GM18520 (cell line): Measurements from ENCODE around the gene ELAPOR2.
A peak's percentile ranks its signal among the peaks of the same experiment; 100 is the strongest.
"Not testable (repeated sequence)": the region's sequence is repeated elsewhere in the genome, so short reads cannot be mapped to it uniquely, and the experiment has no call there.

Experiments used
- ATAC-seq: cut with Tn5 transposase; IDR thresholded peaks from one replicate; pipeline ENCODE4 v1.9.1; 2021; ENCODE audit not compliant: unreplicated experiment

The ELAPOR2 gene

GRCh38 chr7:87048839-87049238 lies 10.6 kb downstream of the ELAPOR2 start:
- ATAC-seq, result no peak

GRCh38 chr7:87046456-87046855 lies 13.0 kb downstream of the ELAPOR2 start:
- no peak for ATAC-seq

- ATAC-seq, result not testable (repeated sequence)
Measured at GRCh38 chr7:87044713-87045112, 14.7 kb downstream of the ELAPOR2 start.

- not testable (repeated sequence) for ATAC-seq
Measured at GRCh38 chr7:87041586-87041985, 17.9 kb downstream of the ELAPOR2 start.

GRCh38 chr7:87039691-87040299 lies 19.7 kb downstream of the ELAPOR2 start:
- ATAC-seq, result not testable (repeated sequence)

GRCh38 chr7:87038993-87039690 lies 20.3 kb downstream of the ELAPOR2 start:
- ATAC-seq, result no peak

GRCh38 chr7:87036985-87037384 lies 22.5 kb downstream of the ELAPOR2 start:
- no peak for ATAC-seq

GRCh38 chr7:87032604-87033339 lies 26.7 kb downstream of the ELAPOR2 start:
- ATAC-seq, result no peak

- ATAC-seq, result no peak
Measured at GRCh38 chr7:87029078-87029477, 30.4 kb downstream of the ELAPOR2 start.

- no peak for ATAC-seq
Measured at GRCh38 chr7:87028636-87029035, 30.8 kb downstream of the ELAPOR2 start.

- peak; percentile 70 for ATAC-seq
Measured at GRCh38 chr7:87027900-87028299, 31.6 kb downstream of the ELAPOR2 start.

- no peak for ATAC-seq
Measured at GRCh38 chr7:87021285-87021684, 38.2 kb downstream of the ELAPOR2 start.

- ATAC-seq, result no peak
Measured at GRCh38 chr7:87016606-87017005, 42.8 kb downstream of the ELAPOR2 start.

- no peak for ATAC-seq
Measured at GRCh38 chr7:87013840-87014190, 45.6 kb downstream of the ELAPOR2 start.

- no peak for ATAC-seq
Measured at GRCh38 chr7:87013136-87013839, 46.2 kb downstream of the ELAPOR2 start.
